ENCODE measurements around the gene NFE2L3. TPM values are rescaled to one million over a fixed set of nuclear protein-coding genes. Genes with fewer than 3 reads are reported as not detected.

The NFE2L3 gene
- total RNA-seq (2014; rRNA removed) (40.0 and 45.2 TPM in 2 replicates), Bru-seq, nascent RNA (percentile 89 among the genes with signal in this experiment), BruChase-seq, experiment 1, labeled RNA remaining after a 6-hour chase (percentile 89 among the genes with signal in this experiment), BruChase-seq, experiment 2, labeled RNA remaining after a 2-hour chase (percentile 79 among the genes with signal in this experiment)
- long read RNA-seq, transcript NFE2L3-201 (4 exons, 3,686 nt) = major isoform, 415 of 440 reads
- long read RNA-seq, partial matches to known transcripts = 4 of 440 reads
- long read RNA-seq, other reads (novel, unspliced or antisense) = 17 of 440 reads

- H2AFZ ChIP-seq (ENCODE audit: low read length) = peak within 1 kb of the TSS; percentile 90
- ATAC-seq (peak; percentile 37), DNase-seq (peak; percentile 87)
- peak within 1 kb of the TSS; percentile 96 for H3K4me2 ChIP-seq (ENCODE audit: low read length)
- H3F3A ChIP-seq (ENCODE audit: low read length, unreplicated experiment) = peaks cover 5% of the 10 kb centered on the region
- no peaks in the 10 kb centered on the region for H3K9me3 ChIP-seq (ENCODE audit: low read length)
- no peaks in the 10 kb centered on the region for H3K27me3 ChIP-seq (ENCODE audit: low read length)
- H3K4me1 ChIP-seq (ENCODE audit: insufficient read depth, low read length) = peaks cover 37% of the 10 kb centered on the region
- peaks cover 45% of the 10 kb centered on the region for H3K79me2 ChIP-seq (ENCODE audit: low read length)
- H3K36me3 ChIP-seq (ENCODE audit: low read depth, low read length) = no peaks in the 10 kb centered on the region
- no peak for TF ChIP-seq EZH2 (IDR thresholded peaks at IDR 0.05; ENCODE audit: low read length, unreplicated experiment)
- TF ChIP-seq EZH2phosphoT487 (IDR thresholded peaks at IDR 0.05; ENCODE audit: borderline replicate concordance, low read length) = no peak
- TF ChIP-seq CTCF (conservative IDR thresholded peaks at IDR 0.05; ENCODE audit: low read depth, low read length) = no peak
- peak within 1 kb of the TSS; percentile 96 for H3K27ac ChIP-seq (ENCODE audit: low read length)
- no peaks in the 10 kb centered on the region for H4K20me1 ChIP-seq (ENCODE audit: low read length)
- ChIA-PET POLR2A (ENCODE audit: unreplicated experiment) (interaction anchor here (0.6 to 1.0 kb wide), 4 partner anchors 8 to 58 kb away, joined by 3 to 4 read pairs (median 3); no protein-coding TSS in a partner anchor), CTCF (interaction anchor here (0.6 to 0.7 kb wide), 2 partner anchors 15 to 61 kb away, joined by 3 read pairs; no protein-coding TSS in a partner anchor)
- intact Hi-C loops (cut with micrococcal nuclease) = no loop called here
- H3K9ac ChIP-seq (ENCODE audit: low read length) = peak within 1 kb of the TSS; percentile 80
- H3K9me2 ChIP-seq (replicated peaks; ENCODE audit: low read length) = no peaks in the 10 kb centered on the region
- BruUV-seq (replicated peaks) = no TSS peak
- peak within 1 kb of the TSS; percentile 81 for H3K4me3 ChIP-seq (ENCODE audit: low read length)
Observed at GRCh38 chr7:26151953-26152781, at the start of gene NFE2L3. TSS of gene NFE2L3 (plus strand) at chr7:26152198. CDS start at chr7:26152499, 301 bp downstream.

GRCh38 chr7:26103596-26103995 lies 48.4 kb upstream of the NFE2L3 start:
- Histone ChIP-seq H3K9me2 (replicated peaks; ENCODE audit: low read length) (no peaks in the 10 kb centered on the region), H3K27ac (ENCODE audit: low read length) (no peak overlapping the region), H3F3A (ENCODE audit: low read length, unreplicated experiment) (no peaks in the 10 kb centered on the region), H3K79me2 (ENCODE audit: low read length) (no peaks in the 10 kb centered on the region), H3K9ac (ENCODE audit: low read length) (no peak overlapping the region), H2AFZ (ENCODE audit: low read length) (no peak overlapping the region), H3K9me3 (ENCODE audit: low read length) (no peaks in the 10 kb centered on the region), H4K20me1 (ENCODE audit: low read length) (no peaks in the 10 kb centered on the region), H3K4me2 (ENCODE audit: low read length) (no peak overlapping the region), H3K4me3 (ENCODE audit: low read length) (no peak overlapping the region), H3K27me3 (ENCODE audit: low read length) (no peaks in the 10 kb centered on the region), H3K36me3 (ENCODE audit: low read depth, low read length) (no peaks in the 10 kb centered on the region), H3K4me1 (ENCODE audit: insufficient read depth, low read length) (no peaks in the 10 kb centered on the region)
- ATAC-seq (no peak), DNase-seq (no peak)
- no peak for TF ChIP-seq EZH2 (IDR thresholded peaks at IDR 0.05; ENCODE audit: low read length, unreplicated experiment)
- TF ChIP-seq CTCF (conservative IDR thresholded peaks at IDR 0.05; ENCODE audit: low read depth, low read length) = no peak
- no peak for TF ChIP-seq EZH2phosphoT487 (IDR thresholded peaks at IDR 0.05; ENCODE audit: borderline replicate concordance, low read length)
- BruUV-seq (replicated peaks) = no TSS peak
- POLR2A ChIA-PET (ENCODE audit: unreplicated experiment) = no interaction called here
- CTCF ChIA-PET = no interaction called here
- intact Hi-C loops (cut with micrococcal nuclease) = no loop called here
